ENCODE results near the gene ISCU. TPM values are rescaled to one million over a fixed set of nuclear protein-coding genes. Genes with fewer than 3 reads are reported as not detected.

ISCU gene
- total and polyA plus RNA-seq, 9 of the 15 experiments (the other 6 are each of a cell fraction or from before 2014, with no cell fraction given): 15.9 to 92.5 (median 77.3) TPM

GRCh38 chr12:108618079-108618952 lies 55.9 kb downstream of the ISCU start (continued):
- 0 out of 2 replicates have a peak, but pooled peaks have one; percentile 49 for TF ChIP-seq ZNF589 (CRISPR knock-in tag; IDR thresholded peaks at IDR 0.05; ENCODE audit: low read depth)
- TF ChIP-seq STAG1 (CRISPR knock-in tag; IDR thresholded peaks at IDR 0.05; ENCODE audit: borderline replicate concordance): peak; percentile 58; the same call in 1 of the 2 replicates
- 0 out of 2 replicates have a peak, but pooled peaks have one; percentile 16 for TF ChIP-seq GABPB1 (CRISPR knock-in tag; IDR thresholded peaks at IDR 0.05)
- TF ChIP-seq BHLHE40 (IDR thresholded peaks at IDR 0.05; ENCODE audit: low read length): 0 out of 2 replicates have a peak, but pooled peaks have one; percentile 14
- peak; percentile 91 for TF ChIP-seq REST (IDR thresholded peaks at IDR 0.05; ENCODE audit: borderline replicate concordance)
- TF ChIP-seq REST (CRISPR knock-in tag; IDR thresholded peaks at IDR 0.05; ENCODE audit: low read depth): 0 out of 2 replicates have a peak, but pooled peaks have one; percentile 22
- TF ChIP-seq ETV5 (CRISPR knock-in tag; IDR thresholded peaks at IDR 0.05; ENCODE audit: low read depth): peak; percentile 37; the same call in 1 of the 2 replicates
- TF ChIP-seq MAZ (CRISPR knock-in tag; conservative IDR thresholded peaks at IDR 0.05 in 1 of 2, IDR thresholded peaks at IDR 0.05 in 1 of 2): peak in 1 of 2 experiments; percentile 73; a peak in 2 of 4 replicates
- TF ChIP-seq TFAP4 (CRISPR knock-in tag; IDR thresholded peaks at IDR 0.05; ENCODE audit: borderline replicate concordance): peak; percentile 60; the same call in 1 of the 2 replicates
- TF ChIP-seq POLR2B (IDR thresholded peaks at IDR 0.05; ENCODE audit: low read depth, partially characterized antibody): no peak
- TF ChIP-seq ZNF431 (CRISPR knock-in tag; IDR thresholded peaks at IDR 0.05): no peak
- peak; percentile 94 for TF ChIP-seq PRDM10 (IDR thresholded peaks at IDR 0.05; ENCODE audit: partially characterized antibody)
